GM12878 (cell line): Measurements from ENCODE around the gene MAML2. TPM values are rescaled to one million over a fixed set of nuclear protein-coding genes. Genes with fewer than 3 reads are reported as not detected.

Experiments
- CBX3 ChIP-seq: fragments of 200-600 bp; sonication (generic); IDR thresholded peaks from 2 replicates; pipeline ENCODE4 v1.6.1; 2016; ENCODE audit warnings: low read depth, borderline replicate concordance
- CEBPB ChIP-seq, 2 experiments: fragments of 150-350 bp in 1 of 2; IDR thresholded peaks; 2 replicates each; pipeline ENCODE4 v1.6.1; 2012 to 2014; ENCODE audit warnings: low read depth in 2 of 2, low read length in 2 of 2, borderline replicate concordance in 1 of 2, inconsistent platforms in 1 of 2
- FOS ChIP-seq: IDR thresholded peaks from 3 replicates; pipeline ENCODE4 v1.6.1; 2011; ENCODE audit warnings: borderline replicate concordance; ENCODE audit not compliant: insufficient read length; ENCODE audit errors: extremely low read depth
- GABPA ChIP-seq: IDR thresholded peaks from 2 replicates; pipeline ENCODE4 v1.6.1; 2014; ENCODE audit warnings: antibody characterized with exemption, low read depth, mild to moderate bottlenecking, inconsistent platforms
- HDAC2 ChIP-seq: fragments of 200-600 bp; sonication (generic); IDR thresholded peaks from 2 replicates; pipeline ENCODE4 v1.6.1; 2017
- IKZF1 ChIP-seq: fragments of 450-650 bp; conservative IDR thresholded peaks from 2 replicates; pipeline ENCODE4 v1.6.1; 2017; ENCODE audit warnings: antibody characterized with exemption, mild to moderate bottlenecking
- KDM1A ChIP-seq: fragments of 200-600 bp; sonication (generic); IDR thresholded peaks from 2 replicates; pipeline ENCODE4 v1.6.1; 2016; ENCODE audit warnings: borderline replicate concordance
- MEF2A ChIP-seq: IDR thresholded peaks from 2 replicates; pipeline ENCODE4 v1.6.1; 2011; ENCODE audit warnings: low read depth, mild to moderate bottlenecking, low read length, moderate library complexity; ENCODE audit not compliant: insufficient read depth
- NRF1 ChIP-seq: conservative IDR thresholded peaks from 2 replicates; pipeline ENCODE4 v1.6.1; 2011; ENCODE audit warnings: mild to moderate bottlenecking, low read depth, low read length, improper control_type of control experiment
- PAX8 ChIP-seq: fragments of 450-650 bp; IDR thresholded peaks from 2 replicates; pipeline ENCODE4 v1.6.1; 2017; ENCODE audit warnings: mild to moderate bottlenecking, moderate library complexity
- SKIL ChIP-seq: fragments of 450-650 bp; IDR thresholded peaks from 2 replicates; pipeline ENCODE4 v1.6.1; 2017; ENCODE audit warnings: mild to moderate bottlenecking, low read depth, inconsistent platforms; ENCODE audit not compliant: poor library complexity, severe bottlenecking
- USF2 ChIP-seq: IDR thresholded peaks from 2 replicates; pipeline ENCODE4 v1.6.1; 2011; ENCODE audit warnings: low read depth, low read length, improper control_type of control experiment, borderline replicate concordance
- YY1 ChIP-seq: IDR thresholded peaks from 2 replicates; pipeline ENCODE4 v1.6.1; 2011; ENCODE audit warnings: low read depth, mild to moderate bottlenecking, low read length
- ZBED1 ChIP-seq: IDR thresholded peaks from 2 replicates; pipeline ENCODE4 v1.6.1; 2016; ENCODE audit warnings: borderline replicate concordance
- ZBTB11 ChIP-seq: fragments of 450-650 bp; formaldehyde crosslinking; IDR thresholded peaks from 2 replicates; pipeline ENCODE4 v1.5.0; 2022; ENCODE audit warnings: mild to moderate bottlenecking, missing genetic modification characterization
- ZBTB40 ChIP-seq: fragments of 450-650 bp; IDR thresholded peaks from 2 replicates; pipeline ENCODE4 v1.6.1; 2016; ENCODE audit warnings: mild to moderate bottlenecking, moderate library complexity, borderline replicate concordance
- ZNF274 ChIP-seq: IDR thresholded peaks from one replicate; pipeline ENCODE4 v1.8.0; 2011; ENCODE audit not compliant: insufficient read length, insufficient read depth
- polyA plus RNA-seq, 11 experiments: library from polyadenylated mRNA; depleted of rRNA in 4 of 11; unstranded in 6 of 11; stranded (reverse) in 5 of 11; fragments of >200 nt; fragmentation: Nextera tagmentation in 4 of 11; fragmentation: Illumina TruSeq in 1 of 11; extraction: Ambion mirVana in 4 of 11; extraction: Trizol in 1 of 11; gene quantifications; 1 replicate in 1 of 11; 2 replicates in 10 of 11; pipeline versions ENCODE4 v1.2.1 to v1.2.3, GENCODE V29; 2011 to 2016; ENCODE audit warnings: inconsistent platforms in 2 of 11, missing spikeins in 2 of 11, low read depth in 1 of 11
- total RNA-seq, 4 experiments: library from RNA; depleted of rRNA in 3 of 4; stranded (reverse); fragments of >200 nt in 3 of 4; fragmentation: Illumina TruSeq in 1 of 4; extraction: Trizol in 1 of 4; gene quantifications; 2 replicates each; pipeline versions ENCODE4 v1.2.1 to v1.2.3, GENCODE V29; 2013 to 2021

Gene MAML2
- total and polyA plus RNA-seq, 10 of the 15 experiments (the other 5 are each of a cell fraction or from before 2014, with no cell fraction given): 2.5 to 15.1 (median 12.0) TPM

GRCh38 chr11:96185220-96185768 is 157.7 kb downstream of the MAML2 start (continued):
- peak; percentile 76 for TF ChIP-seq IKZF1
- 0 out of 4 replicates have a peak, but pooled peaks of 1 of the 2 experiments have one; percentile 28 for TF ChIP-seq CEBPB (IDR thresholded peaks at IDR 0.05; ENCODE audit: borderline replicate concordance in 1 of 2, low read depth in 2 of 2, low read length in 2 of 2)
- no peak for TF ChIP-seq FOS
- peak; percentile 72; the same call in 1 of the 2 replicates for TF ChIP-seq ZBED1
- TF ChIP-seq MEF2A: 0 out of 2 replicates have a peak, but pooled peaks have one; percentile 57
- no peak for TF ChIP-seq HDAC2
- no peak for TF ChIP-seq NRF1
- TF ChIP-seq ZNF274: no peak
- no peak for TF ChIP-seq USF2
- no peak for TF ChIP-seq ZBTB40
- TF ChIP-seq PAX8: no peak
- TF ChIP-seq CBX3: no peak
- TF ChIP-seq GABPA: no peak
- TF ChIP-seq ZBTB11 (CRISPR knock-in tag): no peak
- no peak for TF ChIP-seq YY1
- TF ChIP-seq KDM1A: no peak
- TF ChIP-seq SKIL: peak; percentile 42
